ENCODE results near the gene RAPGEF5. TPM values are rescaled to one million over a fixed set of nuclear protein-coding genes. Genes with fewer than 3 reads are reported as not detected.

The RAPGEF5 gene
- total and polyA plus RNA-seq, 10 donors, result 10.2 to 335 (median 184) TPM

GRCh38 chr7:22205631-22206030, 151.3 kb downstream of the RAPGEF5 start:
- no peak for TF ChIP-seq CTCF (IDR thresholded peaks at IDR 0.05 in 8 of 11, conservative IDR thresholded peaks at IDR 0.05 in 3 of 11)
- no peak for TF ChIP-seq POLR2AphosphoS5 (IDR thresholded peaks at IDR 0.05)
- TF ChIP-seq POLR2A (IDR thresholded peaks at IDR 0.05), result no peak
- Histone ChIP-seq H3K27ac (peak overlapping the region; percentile 21 to 61 (median 44)), H3K9me3 (no peaks in the 10 kb centered on the region), H3K4me1 (peaks cover 14 to 94% (median 43%) of the 10 kb centered on the region in 6 donors), H3K4me3 (no peak overlapping the region), H3K27me3 (replicated peaks in 1 of 7) (no peaks in the 10 kb centered on the region), H3K36me3 (peaks cover 0 to 33% (median 3%) of the 10 kb centered on the region in 6 donors)
- no peak for DNase-seq
- intact Hi-C loops (cut with DNase I; ENCODE audit: low total_unique reads), result no loop called here

- Histone ChIP-seq H3K27ac (peak overlapping the region in 6 of 8 donors; percentile 21 to 61 (median 45)), H3K9me3 (no peaks in the 10 kb centered on the region), H3K4me3 (no peak overlapping the region), H3K36me3 (peaks cover 0 to 28% (median 3%) of the 10 kb centered on the region in 6 donors), H3K4me1 (peaks cover 14 to 95% (median 43%) of the 10 kb centered on the region in 6 donors), H3K27me3 (replicated peaks in 1 of 7) (no peaks in the 10 kb centered on the region)
- intact Hi-C loops (cut with DNase I; ENCODE audit: low total_unique reads), result no loop called here
- no peak for DNase-seq
- WGBS, 5 donors, result 54 to 78% (median 63%) methylated on average over 4 of the region's 4 CpGs
- TF ChIP-seq CTCF (IDR thresholded peaks at IDR 0.05 in 8 of 11, conservative IDR thresholded peaks at IDR 0.05 in 3 of 11) (no peak), POLR2A (IDR thresholded peaks at IDR 0.05) (no peak), POLR2AphosphoS5 (IDR thresholded peaks at IDR 0.05) (peak in 1 of 3 donors; percentile 67)
Measured at GRCh38 chr7:22204312-22204711, 152.6 kb downstream of the RAPGEF5 start.

- H3K27me3 ChIP-seq (replicated peaks in 1 of 7), result no peaks in the 10 kb centered on the region
- H3K4me1 ChIP-seq, result peaks cover 14 to 87% (median 33%) of the 10 kb centered on the region in 6 donors
- H3K36me3 ChIP-seq, result peaks cover 0 to 39% (median 3%) of the 10 kb centered on the region in 6 donors
- peak overlapping the region in 5 of 8 donors; percentile 6 to 53 (median 36) for H3K27ac ChIP-seq
- TF ChIP-seq CTCF (IDR thresholded peaks at IDR 0.05 in 8 of 11, conservative IDR thresholded peaks at IDR 0.05 in 3 of 11), result no peak
- TF ChIP-seq POLR2A (IDR thresholded peaks at IDR 0.05), result no peak
- TF ChIP-seq POLR2AphosphoS5 (IDR thresholded peaks at IDR 0.05), result no peak
- WGBS, 5 donors, result 73 to 86% (median 79%) methylated on average over 1 of the region's 1 CpG
- no peaks in the 10 kb centered on the region for H3K9me3 ChIP-seq
- intact Hi-C loops (cut with DNase I; ENCODE audit: low total_unique reads), result no loop called here
- H3K4me3 ChIP-seq, result no peak overlapping the region
- DNase-seq, result no peak
Measured at GRCh38 chr7:22202141-22202540, 154.8 kb downstream of the RAPGEF5 start.

- no peak for TF ChIP-seq POLR2AphosphoS5 (IDR thresholded peaks at IDR 0.05)
- TF ChIP-seq CTCF (IDR thresholded peaks at IDR 0.05 in 8 of 11, conservative IDR thresholded peaks at IDR 0.05 in 3 of 11), result no peak
- no peak for TF ChIP-seq POLR2A (IDR thresholded peaks at IDR 0.05)
- H3K4me3 ChIP-seq, result no peak overlapping the region
- H3K4me1 ChIP-seq, result peaks cover 14 to 85% (median 36%) of the 10 kb centered on the region in 6 donors
- no peaks in the 10 kb centered on the region for H3K27me3 ChIP-seq (replicated peaks in 1 of 7)
- H3K36me3 ChIP-seq, result peaks cover 0 to 46% (median 3%) of the 10 kb centered on the region in 6 donors
- intact Hi-C loops (cut with DNase I; ENCODE audit: low total_unique reads), result no loop called here
- H3K9me3 ChIP-seq, result no peaks in the 10 kb centered on the region
- H3K27ac ChIP-seq, result peak overlapping the region in 3 of 8 donors; percentile 36 to 46 (median 37)
- DNase-seq, result no peak
- WGBS, 5 donors, result 74 to 94% (median 89%) methylated on average over 4 of the region's 4 CpGs
Measured at GRCh38 chr7:22201186-22201880, 155.6 kb downstream of the RAPGEF5 start.
